Coronary artery (tissue), 2 donors: ENCODE results near the gene RS1.
A peak's percentile ranks its signal among the peaks of the same experiment; 100 is the strongest.

Experiments used
- DNase-seq: peaks from one replicate; pipeline ENCODE4 v3.0.0-alpha.2; 2017; ENCODE audit warnings: low spot score
- H3K27ac ChIP-seq, 2 donors: fragments of 200-600 bp; sonication (generic); one replicate each; pipeline ENCODE4 v1.5.1; 2016 to 2019
- H3K4me3 ChIP-seq: fragments of 200-600 bp; sonication (generic); 2 replicates; pipeline ENCODE4 v1.5.1; 2016; ENCODE audit warnings: mild to moderate bottlenecking, moderate library complexity
- CTCF ChIP-seq: fragments of 200-600 bp; sonication (generic); IDR thresholded peaks from one replicate; pipeline ENCODE4 v1.5.1; 2019; ENCODE audit warnings: antibody characterized with exemption

Gene RS1

GRCh38 chrX:18674417-18674787 lies 2.5 kb upstream of the RS1 start:
- no peak for TF ChIP-seq CTCF
- DNase-seq, result peak; percentile 78
- Histone ChIP-seq H3K4me3 (peak overlapping the region; percentile 68), H3K27ac (peak overlapping the region; percentile 40 to 79)

- TF ChIP-seq CTCF, result no peak
- no peak overlapping the region for H3K4me3 ChIP-seq
- no peak overlapping the region for H3K27ac ChIP-seq
- no peak for DNase-seq
Measured at GRCh38 chrX:18668071-18668835, 3.7 kb downstream of the RS1 start.

GRCh38 chrX:18666614-18667013 lies 5.3 kb downstream of the RS1 start:
- no peak overlapping the region for H3K27ac ChIP-seq
- TF ChIP-seq CTCF, result no peak
- no peak overlapping the region for H3K4me3 ChIP-seq
- DNase-seq, result no peak

GRCh38 chrX:18664947-18665346 lies 7.0 kb downstream of the RS1 start:
- no peak for TF ChIP-seq CTCF
- H3K4me3 ChIP-seq, result no peak overlapping the region
- H3K27ac ChIP-seq, result no peak overlapping the region
- DNase-seq, result no peak

- Histone ChIP-seq H3K27ac (no peak overlapping the region), H3K4me3 (no peak overlapping the region)
- no peak for DNase-seq
- TF ChIP-seq CTCF, result no peak
Measured at GRCh38 chrX:18661273-18661672, 10.6 kb downstream of the RS1 start.

GRCh38 chrX:18654875-18655836 lies 16.8 kb downstream of the RS1 start:
- H3K4me3 ChIP-seq, result no peak overlapping the region
- no peak for TF ChIP-seq CTCF
- DNase-seq, result no peak
- no peak overlapping the region for H3K27ac ChIP-seq
